Stomach (tissue), 9 donors: ENCODE data around the gene CTDSPL. TPM values are rescaled to one million over a fixed set of nuclear protein-coding genes. Genes with fewer than 3 reads are reported as not detected.

Experiments
- DNase-seq, 2 donors: peaks; one replicate each; pipeline versions ENCODE4 v3.0.0 to v3.0.0-alpha.2; 2013 to 2019
- H3K27ac ChIP-seq, 5 donors: fragments of 200-600 bp in 4 of 5; sonication (generic) in 4 of 5; one replicate each; pipeline ENCODE4 v1.5.1; 2013 to 2019; ENCODE audit warnings: mild to moderate bottlenecking in 1 of 5, moderate library complexity in 1 of 5
- H3K27me3 ChIP-seq, 3 donors: fragments of 200-600 bp; sonication (generic); one replicate each; pipeline ENCODE4 v1.5.1; 2017 to 2019; ENCODE audit warnings: mixed run types in 1 of 3
- H3K36me3 ChIP-seq, 4 donors: fragments of 200-600 bp; sonication (generic); 1 replicate in 3 of 4; 2 replicates in 1 of 4; pipeline ENCODE4 v1.5.1; 2016 to 2019
- H3K4me1 ChIP-seq, 4 donors: fragments of 200-600 bp; sonication (generic); one replicate each; pipeline ENCODE4 v1.5.1; 2016 to 2019
- H3K4me3 ChIP-seq, 4 donors: fragments of 200-600 bp; sonication (generic) in 3 of 4; one replicate each; pipeline ENCODE4 v1.5.1; 2016 to 2019; ENCODE audit warnings: mild to moderate bottlenecking in 1 of 4
- H3K9me3 ChIP-seq, 4 donors: fragments of 200-600 bp; sonication (generic); one replicate each; pipeline ENCODE4 v1.5.1; 2016 to 2019
- CTCF ChIP-seq, 7 experiments: fragments of 450-650 bp in 4 of 7; fragments of 200-600 bp in 3 of 7; sonication (generic) in 3 of 7; IDR thresholded peaks; one replicate each; pipeline ENCODE4 v1.5.1; 2016 to 2019; ENCODE audit warnings: antibody characterized with exemption in 7 of 7, control low read depth in 2 of 7, mild to moderate bottlenecking in 1 of 7
- EP300 ChIP-seq: sonication (generic); formaldehyde crosslinking; IDR thresholded peaks from one replicate; pipeline ENCODE4 v1.6.1; 2017; ENCODE audit warnings: antibody characterized with exemption
- POLR2A ChIP-seq, 4 donors: fragments of 450-650 bp; IDR thresholded peaks; one replicate each; pipeline ENCODE4 v1.6.1; 2016; ENCODE audit warnings: antibody characterized with exemption in 4 of 4, control low read depth in 2 of 4, mild to moderate bottlenecking in 1 of 4, moderate library complexity in 1 of 4
- POLR2AphosphoS5 ChIP-seq, 3 donors: sonication (generic); formaldehyde crosslinking; IDR thresholded peaks; one replicate each; pipeline ENCODE4 v1.6.1; 2016; ENCODE audit warnings: antibody characterized with exemption in 3 of 3
- WGBS, 5 donors: extraction: QIAGEN DNeasy Blood & Tissue Kit in 3 of 5; methylation state at CpG; one replicate each; pipeline versions ENCODE4 v1.1.5 to v1.1.7; 2013 to 2018; 5-methylcytosine and 5-hydroxymethylcytosine counted together
- intact Hi-C: fragments of 100-400 bp; cut with DNase I; formaldehyde crosslinking; loops from one replicate; pipeline ENCODE4 v1.15.1; 2023; ENCODE audit warnings: low total_unique reads
- polyA plus RNA-seq, 3 donors: library from polyadenylated mRNA; stranded (reverse); fragments of 200-250 nt; gene quantifications; one replicate each; pipeline ENCODE4 v1.2.3, GENCODE V29; 2013
- total RNA-seq, 5 donors: library from RNA; depleted of rRNA; stranded (reverse); fragments of >200 nt; gene quantifications; one replicate each; pipeline versions ENCODE4 v1.1.0 to v1.2.3, GENCODE V29; 2014 to 2016
- donor health status: healthy with polysubstance abuse.
- donor health status: Bipolar disorder and iron deficiency.
- donor health status: healthy.

CTDSPL gene
- total and polyA plus RNA-seq, 8 donors, result 13.4 to 54.9 (median 30.2) TPM

DNA sequence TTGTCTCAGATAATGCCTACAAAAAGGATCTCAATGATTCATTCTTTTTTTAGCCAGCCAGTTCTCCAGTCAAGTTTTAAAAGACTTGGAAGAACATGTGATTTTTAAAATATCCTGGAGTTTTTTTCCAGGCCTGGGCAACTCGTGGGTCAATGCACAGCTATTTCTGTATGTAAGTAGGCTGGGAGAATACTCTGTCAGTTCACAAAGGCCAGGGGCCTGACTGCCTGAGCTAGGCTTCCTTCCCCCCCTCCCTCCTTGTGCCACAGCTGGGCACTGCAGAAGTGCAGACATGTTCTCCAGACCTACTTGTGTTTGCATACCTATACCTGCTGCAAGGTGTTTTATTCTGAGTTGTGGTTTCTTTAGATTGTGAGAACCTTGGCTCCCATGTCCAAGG, 43.7 kb downstream of the CTDSPL start:
- DNase-seq, result no peak
- peaks cover 34 to 71% (median 48%) of the 10 kb centered on the region in 4 donors for H3K4me1 ChIP-seq
- H3K27ac ChIP-seq, result peak overlapping the region in 4 of 5 donors; percentile 10 to 70 (median 51)
- no peak overlapping the region for H3K4me3 ChIP-seq
- no peaks in the 10 kb centered on the region for H3K27me3 ChIP-seq
- H3K36me3 ChIP-seq, result peaks cover 0 to 3% (median 0%) of the 10 kb centered on the region in 4 donors
- no peaks in the 10 kb centered on the region for H3K9me3 ChIP-seq
- intact Hi-C loops, result no loop called here
- TF ChIP-seq CTCF (IDR thresholded peaks at IDR 0.05), result no peak
- TF ChIP-seq EP300, result no peak
- TF ChIP-seq POLR2AphosphoS5 (IDR thresholded peaks at IDR 0.05), result no peak
- no peak for TF ChIP-seq POLR2A (IDR thresholded peaks at IDR 0.05)
- WGBS, 5 donors, result 0 to 26% (median 22%) methylated on average over 1 of the region's 1 CpG

GRCh38 chr3:37905987-37906674, 44.5 kb downstream of the CTDSPL start:
- Histone ChIP-seq H3K9me3 (no peaks in the 10 kb centered on the region), H3K27ac (peak overlapping the region; percentile 26 to 70 (median 49)), H3K27me3 (no peaks in the 10 kb centered on the region), H3K4me3 (no peak overlapping the region), H3K36me3 (peaks cover 0 to under 1% (median 0%) of the 10 kb centered on the region in 4 donors), H3K4me1 (peaks cover 34 to 71% (median 48%) of the 10 kb centered on the region in 4 donors)
- TF ChIP-seq CTCF (IDR thresholded peaks at IDR 0.05) (no peak), POLR2AphosphoS5 (IDR thresholded peaks at IDR 0.05) (no peak), EP300 (no peak), POLR2A (IDR thresholded peaks at IDR 0.05) (no peak)
- intact Hi-C loops, result no loop called here
- peak in 1 of 2 donors; percentile 64 for DNase-seq
- WGBS, 5 donors, result 35 to 58% (median 48%) methylated on average over 8 of the region's 8 CpGs

DNA sequence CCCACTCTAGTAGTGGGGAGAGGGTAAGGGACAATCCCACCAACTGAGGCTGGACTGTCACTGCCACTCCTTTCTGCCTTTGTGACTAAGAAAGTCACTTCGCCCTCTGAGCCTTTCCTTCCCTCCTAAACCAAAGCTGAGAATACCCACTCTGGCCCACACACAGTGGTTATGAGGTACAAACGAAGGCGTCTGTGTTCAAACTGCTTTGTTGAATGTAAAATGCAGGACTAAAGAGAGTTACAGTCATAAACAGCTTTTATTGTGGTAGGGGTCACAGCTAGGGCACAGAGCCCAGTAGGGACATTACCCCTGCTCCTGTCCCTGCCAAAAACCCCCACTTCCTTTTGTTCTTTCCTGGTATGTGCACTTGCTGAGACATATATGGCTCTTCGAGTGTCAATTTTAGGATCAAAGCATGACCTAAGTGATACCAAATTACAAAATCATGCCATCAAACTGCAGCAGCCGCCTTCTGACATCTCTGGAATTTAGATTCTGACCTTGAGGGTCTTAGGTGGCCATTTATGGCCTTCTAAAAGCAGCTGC, 45.1 kb downstream of the CTDSPL start:
- H3K4me1 ChIP-seq, result peaks cover 34 to 67% (median 48%) of the 10 kb centered on the region in 4 donors
- intact Hi-C loops, result no loop called here
- TF ChIP-seq POLR2A (IDR thresholded peaks at IDR 0.05) (no peak), POLR2AphosphoS5 (IDR thresholded peaks at IDR 0.05) (no peak), EP300 (no peak), CTCF (IDR thresholded peaks at IDR 0.05) (no peak)
- H3K36me3 ChIP-seq, result no peaks in the 10 kb centered on the region
- WGBS, 5 donors, result 59 to 76% (median 72%) methylated on average over 5 of the region's 5 CpGs
- peak overlapping the region in 4 of 5 donors; percentile 26 to 70 (median 51) for H3K27ac ChIP-seq
- no peak overlapping the region for H3K4me3 ChIP-seq
- H3K27me3 ChIP-seq, result no peaks in the 10 kb centered on the region
- peak in 1 of 2 donors; percentile 35 for DNase-seq
- H3K9me3 ChIP-seq, result no peaks in the 10 kb centered on the region

GRCh38 chr3:37907371-37907770, 45.7 kb downstream of the CTDSPL start:
- H3K4me1 ChIP-seq, result peaks cover 34 to 62% (median 51%) of the 10 kb centered on the region in 4 donors
- intact Hi-C loops, result no loop called here
- WGBS, 5 donors, result 33 to 44% (median 38%) methylated on average over 2 of the region's 2 CpGs
- TF ChIP-seq CTCF (IDR thresholded peaks at IDR 0.05), result no peak
- TF ChIP-seq POLR2AphosphoS5 (IDR thresholded peaks at IDR 0.05), result no peak
- no peak for TF ChIP-seq EP300
- TF ChIP-seq POLR2A (IDR thresholded peaks at IDR 0.05), result no peak
- no peaks in the 10 kb centered on the region for H3K9me3 ChIP-seq
- DNase-seq, result no peak
- H3K27me3 ChIP-seq, result no peaks in the 10 kb centered on the region
- peak overlapping the region in 1 of 5 donors; percentile 70 for H3K27ac ChIP-seq
- no peak overlapping the region for H3K4me3 ChIP-seq
- H3K36me3 ChIP-seq, result no peaks in the 10 kb centered on the region
